Body of pancreas (tissue), 4 donors: ENCODE data around the gene ZNF595. TPM values are rescaled to one million over a fixed set of nuclear protein-coding genes. Genes with fewer than 3 reads are reported as not detected.
"Not testable (repeated sequence)": the region's sequence is repeated elsewhere in the genome, so short reads cannot be mapped to it uniquely, and the experiment has no call there.

Experiments used
- ATAC-seq: fragments of 150-250 bp; one replicate; pipeline ENCODE4 v1.9.1; 2016
- DNase-seq, 4 donors: peaks; one replicate each; pipeline ENCODE4 v3.0.0-alpha.2; 2019
- H3K27ac ChIP-seq, 4 donors: fragments of 200-600 bp; sonication (generic); 1 replicate in 3 of 4; 2 replicates in 1 of 4; pipeline versions ENCODE4 v1.5.1 to v1.6.1; 2016 to 2019; ENCODE audit warnings: mild to moderate bottlenecking in 1 of 4, mixed read lengths in 1 of 4, moderate library complexity in 1 of 4
- H3K27me3 ChIP-seq, 2 donors: fragments of 200-600 bp; sonication (generic); one replicate each; pipeline ENCODE4 v1.6.0; 2016; ENCODE audit warnings: mild to moderate bottlenecking in 1 of 2
- H3K36me3 ChIP-seq, 2 donors: fragments of 200-600 bp; sonication (generic); replicated peaks in 1 of 2; 2 replicates each; pipeline ENCODE4 v1.5.1; 2016; ENCODE audit warnings: low read depth in 2 of 2; ENCODE audit not compliant: insufficient read depth in 1 of 2
- H3K4me1 ChIP-seq: fragments of 200-600 bp; sonication (generic); one replicate; pipeline ENCODE4 v1.6.0; 2016
- H3K4me3 ChIP-seq, 2 donors: fragments of 200-600 bp; sonication (generic); 1 replicate in 1 of 2; 2 replicates in 1 of 2; pipeline ENCODE4 v1.5.1; 2016 to 2019
- H3K9me3 ChIP-seq, 3 donors: fragments of 200-600 bp; sonication (generic); 1 replicate in 2 of 3; 2 replicates in 1 of 3; pipeline ENCODE4 v1.5.1; 2016
- CTCF ChIP-seq, 7 experiments: fragments of 450-650 bp in 4 of 7; fragments of 200-600 bp in 3 of 7; sonication (generic) in 3 of 7; IDR thresholded peaks; one replicate each; pipeline ENCODE4 v1.5.1; 2016 to 2019; ENCODE audit warnings: antibody characterized with exemption in 7 of 7
- WGBS, 2 donors: methylation state at CpG; one replicate each; pipeline ENCODE4 v1.1.5; 2017; 5-methylcytosine and 5-hydroxymethylcytosine counted together
- intact Hi-C: fragments of 100-400 bp; cut with DNase I; formaldehyde crosslinking; loops from one replicate; pipeline ENCODE4 v1.15.1; 2023
- total RNA-seq, 2 donors: library from RNA; depleted of rRNA; stranded (reverse); fragments of >200 nt; gene quantifications; one replicate each; pipeline ENCODE4 v1.1.0, GENCODE V29; 2016

ZNF595 gene
- total RNA-seq: 10 to 100 TPM; 21.4 to 27.2 TPM

- H3K4me1 ChIP-seq, intact Hi-C loops, H3K9me3 ChIP-seq, H3K36me3 ChIP-seq, H3K4me3 ChIP-seq, H3K27me3 ChIP-seq: not testable (repeated sequence)
- H3K27ac ChIP-seq: peak within 1 kb of the TSS in 2 of 4 donors; percentile 65 to 72
- DNase-seq: peak; percentile 57 to 66 (median 60)
- peak; percentile 97 for ATAC-seq
- 36 to 44% methylated on average over 21 to 23 of the region's 29 CpGs for WGBS, 2 donors
Measured at GRCh38 chr4:52804-53479, at the start of gene ZNF595. Gene ZNF595, plus strand, starts transcription at chr4:53321. Its CDS starts 168 bp downstream, at chr4:53489.

GRCh38 chr4:9937-10870 is 42.9 kb upstream of the ZNF595 start:
- H3K9me3 ChIP-seq, H3K27me3 ChIP-seq, H3K36me3 ChIP-seq, intact Hi-C loops, H3K27ac ChIP-seq, H3K4me3 ChIP-seq, H3K4me1 ChIP-seq: not testable (repeated sequence)
- ATAC-seq (peak; percentile 30), DNase-seq (peak in 1 of 4 donors; percentile 29)
- WGBS, 2 donors: 64 to 87% methylated on average over 21 to 28 of the region's 90 CpGs

GRCh38 chr4:11095-11815 is 41.9 kb upstream of the ZNF595 start:
- WGBS, 2 donors: 70 to 84% methylated on average over 24 to 29 of the region's 123 CpGs
- H3K4me1 ChIP-seq, H3K36me3 ChIP-seq, DNase-seq, H3K27ac ChIP-seq, H3K9me3 ChIP-seq, intact Hi-C loops, H3K27me3 ChIP-seq, H3K4me3 ChIP-seq: not testable (repeated sequence)
- peak; percentile 14 for ATAC-seq

GRCh38 chr4:11816-12417 is 41.2 kb upstream of the ZNF595 start:
- TF ChIP-seq CTCF (IDR thresholded peaks at IDR 0.05): peak in 2 of 7 experiments; percentile 9 to 18
- H3K36me3 ChIP-seq, H3K27me3 ChIP-seq, H3K4me1 ChIP-seq, H3K27ac ChIP-seq, H3K9me3 ChIP-seq, intact Hi-C loops, H3K4me3 ChIP-seq: not testable (repeated sequence)
- ATAC-seq (peak; percentile 70), DNase-seq (peak in 3 of 4 donors; percentile 11 to 35 (median 13))
- 44 to 59% methylated on average over 4 to 8 of the region's 21 CpGs for WGBS, 2 donors

- DNase-seq, H3K36me3 ChIP-seq, H3K4me1 ChIP-seq, H3K27ac ChIP-seq, H3K27me3 ChIP-seq, intact Hi-C loops, ATAC-seq, H3K4me3 ChIP-seq, H3K9me3 ChIP-seq: not testable (repeated sequence)
- 39 to 44% methylated on average over 3 of the region's 3 CpGs for WGBS, 2 donors
Measured at GRCh38 chr4:18128-18527, 35.0 kb upstream of the ZNF595 start.

- H3K36me3 ChIP-seq, DNase-seq, H3K9me3 ChIP-seq, H3K4me1 ChIP-seq, intact Hi-C loops, ATAC-seq, H3K27ac ChIP-seq, H3K27me3 ChIP-seq, H3K4me3 ChIP-seq: not testable (repeated sequence)
- WGBS, 2 donors: 27 to 43% methylated on average over 1 of the region's 1 CpG
Measured at GRCh38 chr4:18589-18988, 34.5 kb upstream of the ZNF595 start.

- H3K4me3 ChIP-seq, ATAC-seq, intact Hi-C loops, H3K9me3 ChIP-seq, H3K4me1 ChIP-seq, H3K36me3 ChIP-seq, H3K27ac ChIP-seq, H3K27me3 ChIP-seq, DNase-seq: not testable (repeated sequence)
- WGBS, 2 donors: 24 to 37% methylated on average over 2 of the region's 2 CpGs
Measured at GRCh38 chr4:22882-23281, 30.2 kb upstream of the ZNF595 start.

- H3K27ac ChIP-seq, H3K36me3 ChIP-seq, H3K27me3 ChIP-seq, DNase-seq, H3K4me3 ChIP-seq, H3K9me3 ChIP-seq, intact Hi-C loops, H3K4me1 ChIP-seq, ATAC-seq: not testable (repeated sequence)
- WGBS, 2 donors: no CpG with 5 or more reads among the region's 1 CpG
Measured at GRCh38 chr4:24359-24758, 28.8 kb upstream of the ZNF595 start.

- H3K9me3 ChIP-seq, H3K27me3 ChIP-seq, DNase-seq, H3K4me3 ChIP-seq, intact Hi-C loops, ATAC-seq, H3K36me3 ChIP-seq, H3K27ac ChIP-seq, H3K4me1 ChIP-seq: not testable (repeated sequence)
- 59 to 73% methylated on average over 3 of the region's 3 CpGs for WGBS, 2 donors
Measured at GRCh38 chr4:27501-27900, 25.6 kb upstream of the ZNF595 start.
